RWPE2 (cell line): ENCODE measurements around the gene SNPH.

Experiments used
- ATAC-seq: fragments of 200-7000 bp; cut with Tn5 transposase; 3 replicates; pipeline ENCODE4 v1.9.1; 2021; ENCODE audit warnings: low read depth
- DNase-seq: peaks from one replicate; pipeline ENCODE4 v3.0.0-alpha.2; 2020; ENCODE audit warnings: low spot score
- H3K27ac ChIP-seq: fragments of 450-650 bp; 2 replicates; pipeline ENCODE4 v1.5.1; 2017; ENCODE audit warnings: mild to moderate bottlenecking; ENCODE audit not compliant: poor library complexity, severe bottlenecking
- H3K27me3 ChIP-seq: fragments of 250-450 bp; sonication (Bioruptor Pico); 2 replicates; pipeline ENCODE4 v1.5.1; 2021; ENCODE audit warnings: mild to moderate bottlenecking, moderate library complexity; ENCODE audit not compliant: insufficient read depth, poor library complexity, severe bottlenecking
- H3K36me3 ChIP-seq: fragments of 250-450 bp; sonication (Bioruptor Pico); 2 replicates; pipeline ENCODE4 v1.5.1; 2020; ENCODE audit warnings: low read depth, mild to moderate bottlenecking, moderate library complexity
- H3K4me1 ChIP-seq: fragments of 250-450 bp; sonication (Bioruptor Pico); 2 replicates; pipeline ENCODE4 v1.5.1; 2021; ENCODE audit warnings: mild to moderate bottlenecking, moderate library complexity; ENCODE audit not compliant: insufficient read depth, poor library complexity, severe bottlenecking
- H3K4me3 ChIP-seq: fragments of 250-450 bp; sonication (Bioruptor Pico); 2 replicates; pipeline ENCODE4 v1.5.1; 2021; ENCODE audit warnings: mild to moderate bottlenecking, moderate library complexity; ENCODE audit not compliant: severe bottlenecking
- H3K9me3 ChIP-seq: fragments of 250-450 bp; sonication (Bioruptor Pico); 2 replicates; pipeline ENCODE4 v1.5.1; 2021; ENCODE audit warnings: mild to moderate bottlenecking, moderate library complexity; ENCODE audit not compliant: severe bottlenecking
- CTCF ChIP-seq: fragments of 450-650 bp; IDR thresholded peaks from one replicate; pipeline ENCODE4 v1.5.1; 2017; ENCODE audit warnings: mild to moderate bottlenecking, moderate library complexity; ENCODE audit not compliant: poor library complexity, severe bottlenecking

SNPH gene

DNA sequence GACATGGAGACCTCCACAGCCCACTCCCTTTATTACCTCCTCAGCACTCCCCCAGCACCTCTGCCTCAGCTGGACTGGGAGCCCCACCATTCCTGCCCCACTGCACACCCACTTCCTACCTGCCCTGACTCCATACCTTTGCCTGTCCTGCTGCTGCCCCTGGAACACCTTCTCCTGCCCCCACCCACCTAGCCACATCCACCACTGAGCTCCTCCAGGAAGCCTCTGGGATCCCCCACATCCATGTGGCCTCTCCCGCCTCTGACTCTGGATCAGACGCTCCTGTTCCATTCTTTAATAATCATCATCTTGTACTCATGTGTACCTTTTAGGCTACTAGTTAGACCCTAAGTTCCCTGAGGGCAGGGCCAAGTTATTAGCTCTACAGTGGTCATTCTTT lies 65.0 kb downstream of the SNPH start:
- TF ChIP-seq CTCF = no peak
- Histone ChIP-seq H3K4me1 (peaks cover 44% of the 10 kb centered on the region), H3K27me3 (no peaks in the 10 kb centered on the region), H3K9me3 (no peaks in the 10 kb centered on the region), H3K27ac (peak overlapping the region; percentile 81), H3K36me3 (peaks cover 3% of the 10 kb centered on the region; the same call in 1 of the 2 replicates), H3K4me3 (no peak overlapping the region)
- no peak for DNase-seq
- ATAC-seq = no peak

- peaks cover 3% of the 10 kb centered on the region; the same call in 1 of the 2 replicates for H3K36me3 ChIP-seq
- ATAC-seq (no peak), DNase-seq (no peak)
- H3K27me3 ChIP-seq = no peaks in the 10 kb centered on the region
- no peaks in the 10 kb centered on the region for H3K9me3 ChIP-seq
- no peak overlapping the region for H3K27ac ChIP-seq
- peaks cover 42% of the 10 kb centered on the region for H3K4me1 ChIP-seq
- TF ChIP-seq CTCF = no peak
- H3K4me3 ChIP-seq = no peak overlapping the region
Measured at GRCh38 chr20:1331801-1332453, 65.8 kb downstream of the SNPH start.

DNA sequence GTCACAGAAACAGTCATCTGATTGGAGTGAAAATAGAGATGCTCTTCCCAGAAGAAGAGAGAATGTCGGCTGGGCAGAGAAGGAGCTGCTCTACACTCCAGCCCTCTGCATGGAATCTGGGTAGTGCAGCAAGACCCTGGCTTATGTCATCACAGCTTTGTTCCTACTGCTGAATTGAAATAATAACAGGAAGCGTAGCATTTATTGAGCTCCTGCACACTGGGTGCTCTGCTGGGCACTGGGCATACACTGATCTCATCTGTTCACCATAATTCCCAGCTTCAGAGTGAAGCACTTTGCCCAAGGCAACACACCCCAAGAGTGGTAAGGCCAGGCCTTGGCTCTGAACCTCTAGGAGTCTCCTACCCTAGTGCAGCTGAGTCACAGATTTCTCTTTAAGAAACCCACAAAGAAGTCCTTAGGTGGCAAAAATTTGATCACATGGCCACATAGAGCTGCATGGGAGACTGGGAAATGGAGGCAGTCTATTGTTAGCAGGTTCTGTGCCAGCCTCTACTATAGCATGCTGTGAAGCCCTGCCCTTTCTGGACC lies 66.7 kb downstream of the SNPH start:
- Histone ChIP-seq H3K4me1 (peaks cover 40% of the 10 kb centered on the region), H3K4me3 (no peak overlapping the region), H3K27ac (no peak overlapping the region), H3K9me3 (no peaks in the 10 kb centered on the region), H3K36me3 (peaks cover 3% of the 10 kb centered on the region; the same call in 1 of the 2 replicates), H3K27me3 (no peaks in the 10 kb centered on the region)
- no peak for ATAC-seq
- DNase-seq = no peak
- TF ChIP-seq CTCF = no peak

DNA sequence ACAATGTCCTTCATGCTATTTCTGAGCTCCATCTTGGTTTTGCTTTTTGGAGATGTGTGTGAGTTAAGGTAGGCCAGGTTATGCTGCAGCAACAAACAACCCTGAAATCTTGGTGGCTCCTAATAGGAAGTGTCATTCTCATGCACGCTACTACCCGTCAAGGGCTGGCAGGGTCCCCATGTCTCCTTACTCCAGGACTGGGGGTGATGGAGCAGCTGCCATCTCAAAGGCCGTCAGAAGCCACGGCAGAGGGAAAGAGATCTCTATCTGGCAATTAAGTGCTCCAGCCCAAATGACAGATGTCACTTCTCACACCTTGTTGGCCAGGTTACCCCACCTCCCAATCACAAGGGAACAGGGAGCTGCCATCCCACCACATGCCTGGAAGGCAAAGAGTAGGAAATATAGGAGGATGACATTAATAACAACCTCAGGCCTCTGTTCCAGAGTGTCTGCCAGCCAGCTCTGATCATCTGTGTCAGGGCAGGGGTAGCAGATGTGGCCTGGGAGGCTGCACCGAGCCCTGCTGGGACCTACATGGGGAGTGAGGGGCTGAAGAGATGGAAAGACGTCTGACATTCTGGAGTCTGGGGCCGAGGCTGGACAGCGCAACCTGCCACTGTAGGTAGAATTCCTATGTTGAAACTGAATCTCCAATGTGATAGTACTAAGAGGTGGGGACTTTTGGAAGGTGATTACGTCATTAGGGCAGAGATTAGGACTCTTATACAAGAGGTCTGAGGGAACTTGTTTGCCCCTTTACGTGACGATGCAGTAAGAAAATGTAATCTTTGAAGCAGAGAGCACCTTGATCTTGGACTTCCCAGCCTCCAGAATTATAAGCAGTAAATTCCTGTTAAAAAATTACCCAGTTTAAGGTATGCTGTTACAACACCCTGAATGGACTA lies 67.6 kb downstream of the SNPH start:
- Histone ChIP-seq H3K27me3 (no peaks in the 10 kb centered on the region), H3K27ac (no peak overlapping the region), H3K9me3 (no peaks in the 10 kb centered on the region), H3K36me3 (peaks cover 3% of the 10 kb centered on the region; the same call in 1 of the 2 replicates), H3K4me1 (peaks cover 31% of the 10 kb centered on the region), H3K4me3 (no peak overlapping the region)
- no peak for TF ChIP-seq CTCF
- no peak for ATAC-seq
- DNase-seq = no peak
